IPS-15b (cell line): Measurements from ENCODE around the gene POU5F1.
"Not testable (repeated sequence)": the region's sequence is repeated elsewhere in the genome, so short reads cannot be mapped to it uniquely, and the experiment has no call there.

Experiments used
- H3K27me3 ChIP-seq: one replicate; pipeline ENCODE4 v1.6.1; 2013; ENCODE audit warnings: low read length; ENCODE audit not compliant: control insufficient read depth, insufficient read depth
- H3K36me3 ChIP-seq: one replicate; pipeline ENCODE4 v1.6.1; 2013; ENCODE audit warnings: low read length; ENCODE audit not compliant: control insufficient read depth, insufficient read depth
- H3K4me1 ChIP-seq: one replicate; pipeline ENCODE4 v1.6.1; 2013; ENCODE audit warnings: mild to moderate bottlenecking, low read length; ENCODE audit not compliant: control insufficient read depth, insufficient read depth
- H3K4me3 ChIP-seq: one replicate; pipeline ENCODE4 v1.5.1; 2013; ENCODE audit warnings: low read depth, low read length
- H3K9ac ChIP-seq: one replicate; pipeline ENCODE4 v1.6.1; 2013; ENCODE audit warnings: low read depth, mild to moderate bottlenecking, low read length
- H3K9me3 ChIP-seq: one replicate; pipeline ENCODE4 v1.6.1; 2013; ENCODE audit warnings: mild to moderate bottlenecking, low read length; ENCODE audit not compliant: control insufficient read depth, insufficient read depth

The POU5F1 gene

GRCh38 chr6:31202259-31203166, 32.0 kb upstream of the POU5F1 start:
- H3K9me3 ChIP-seq = no peaks in the 10 kb centered on the region
- H3K9ac ChIP-seq = no peak overlapping the region

GRCh38 chr6:31199105-31199452, 28.6 kb upstream of the POU5F1 start:
- not testable (repeated sequence) for H3K27me3 ChIP-seq, H3K36me3 ChIP-seq, H3K4me3 ChIP-seq, H3K9ac ChIP-seq, H3K9me3 ChIP-seq
- peaks cover 16% of the 10 kb centered on the region for H3K4me1 ChIP-seq

More at GRCh38 chr6:31202259-31203166, 32.0 kb upstream of the POU5F1 start:
- Histone ChIP-seq H3K27me3 (no peaks in the 10 kb centered on the region), H3K36me3 (no peaks in the 10 kb centered on the region), H3K4me3 (no peak overlapping the region), H3K4me1 (peaks cover 16% of the 10 kb centered on the region)

DNA sequence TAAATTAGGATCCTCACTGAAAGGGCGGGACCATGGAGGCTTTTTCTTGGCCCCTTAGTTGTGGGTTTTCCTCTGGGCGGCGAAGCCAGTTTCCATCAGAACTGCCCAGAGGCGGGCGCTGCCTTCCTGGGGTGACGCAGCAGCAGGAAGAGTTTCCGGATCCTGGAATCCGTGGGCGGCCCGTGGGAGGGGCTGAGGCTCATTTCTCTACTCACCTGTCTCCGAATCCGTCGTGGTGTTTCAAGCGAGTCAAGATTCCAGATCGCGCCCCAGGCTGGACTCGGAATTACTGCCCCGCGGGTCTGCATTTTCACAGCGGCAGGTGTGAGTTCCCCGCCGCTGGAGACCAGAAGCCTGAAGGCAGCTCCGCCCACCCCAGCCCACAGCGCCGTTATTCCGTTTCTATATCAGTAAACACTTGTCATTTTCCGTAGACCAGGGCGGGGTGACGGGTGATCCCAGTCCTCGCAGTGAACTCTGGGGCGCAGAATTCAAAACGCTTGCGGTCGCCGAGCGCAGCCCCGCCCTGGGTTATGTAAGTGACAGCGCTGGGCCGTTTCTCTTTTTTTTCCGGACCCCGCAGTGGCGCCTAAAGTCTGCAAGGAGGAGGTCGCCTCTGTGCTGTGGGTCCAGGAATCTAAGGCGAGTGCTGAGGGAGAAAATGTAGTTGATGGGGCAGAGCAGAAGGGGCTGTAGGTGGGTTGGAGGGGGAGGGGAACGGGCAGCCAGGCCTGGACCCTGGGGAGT, 27.2 kb upstream of the POU5F1 start:
- Histone ChIP-seq H3K4me1 (peaks cover 2% of the 10 kb centered on the region), H3K9ac (no peak overlapping the region), H3K4me3 (peak overlapping the region; percentile 71), H3K9me3 (no peaks in the 10 kb centered on the region), H3K36me3 (no peaks in the 10 kb centered on the region), H3K27me3 (no peaks in the 10 kb centered on the region)

DNA sequence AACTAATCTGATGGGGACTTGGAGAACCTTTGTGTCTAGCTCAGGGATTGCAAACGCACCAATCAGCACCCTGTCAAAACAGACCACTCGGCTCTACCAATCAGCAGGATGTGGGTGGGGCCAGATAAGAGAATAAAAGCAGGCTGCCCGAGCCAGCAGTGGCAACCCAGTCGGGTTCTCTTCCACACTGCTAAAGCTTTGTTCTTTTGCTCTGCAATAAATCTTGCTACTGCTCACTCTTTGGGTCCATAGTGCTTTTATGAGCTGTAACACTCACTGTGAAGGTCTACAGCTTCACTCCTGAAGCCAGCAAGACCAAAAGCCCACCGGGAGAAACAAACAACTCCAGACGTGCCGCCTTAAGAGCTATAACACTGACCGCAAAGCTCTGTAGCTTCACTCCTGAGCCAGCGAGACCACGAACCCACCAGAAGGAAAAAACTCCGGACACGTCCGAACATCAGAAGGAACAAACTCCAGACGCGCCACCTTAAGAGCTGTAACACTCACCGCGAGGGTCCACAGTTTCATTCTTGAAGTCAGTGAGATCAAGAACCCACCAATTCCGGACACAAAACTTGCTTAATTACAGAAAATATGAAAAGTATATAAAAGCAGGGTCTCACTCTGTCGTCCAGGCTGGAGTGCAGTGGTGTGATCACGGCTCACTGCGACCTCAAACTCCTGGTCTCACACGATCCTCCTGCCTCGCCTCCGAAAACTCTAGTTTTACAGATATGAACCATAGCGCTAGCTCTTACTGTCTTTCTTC, 26.0 kb upstream of the POU5F1 start:
- H3K4me1 ChIP-seq, H3K9me3 ChIP-seq, H3K9ac ChIP-seq, H3K36me3 ChIP-seq, H3K4me3 ChIP-seq, H3K27me3 ChIP-seq: not testable (repeated sequence)

GRCh38 chr6:31195308-31195979, 25.0 kb upstream of the POU5F1 start:
- not testable (repeated sequence) for H3K4me1 ChIP-seq, H3K9ac ChIP-seq, H3K36me3 ChIP-seq, H3K9me3 ChIP-seq, H3K27me3 ChIP-seq, H3K4me3 ChIP-seq

DNA sequence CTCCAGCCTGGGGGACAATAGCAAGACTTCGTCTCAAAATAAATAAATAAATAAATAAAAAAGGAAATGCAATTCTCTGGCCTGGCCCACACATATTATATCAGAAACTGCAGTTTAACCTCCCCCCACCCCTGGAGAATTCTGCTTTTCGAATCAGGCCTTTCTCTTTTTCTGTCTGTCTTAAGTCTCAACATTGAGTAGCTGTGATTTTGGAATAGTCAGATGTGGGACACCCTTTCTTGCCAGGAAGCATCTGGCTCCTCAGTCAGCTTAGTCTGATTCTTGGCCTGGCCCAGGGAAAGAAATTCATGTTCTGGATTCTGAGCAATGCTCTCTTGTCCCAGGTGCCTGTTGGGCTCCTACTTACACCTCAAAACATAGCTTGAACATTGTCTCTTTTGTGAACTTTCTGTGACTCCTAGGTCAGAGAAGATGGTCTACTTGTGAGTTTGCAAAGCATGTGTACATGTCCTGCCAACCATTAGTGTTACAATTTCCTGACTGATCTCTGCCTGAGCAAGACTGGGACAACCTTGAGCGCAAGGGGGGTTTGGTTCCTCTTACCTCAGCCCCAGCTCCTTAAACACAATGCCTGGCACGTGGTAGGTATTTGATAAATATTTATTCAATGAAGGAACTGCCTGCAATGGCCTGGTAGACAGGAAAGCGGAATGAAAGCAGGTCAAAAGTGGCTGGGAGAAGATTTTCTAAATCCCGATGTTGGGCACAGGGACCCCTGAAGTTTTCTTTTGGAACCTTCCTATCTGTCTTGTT, 23.8 kb upstream of the POU5F1 start:
- H3K4me3 ChIP-seq = no peak overlapping the region
- peaks cover 1% of the 10 kb centered on the region for H3K4me1 ChIP-seq
- no peaks in the 10 kb centered on the region for H3K36me3 ChIP-seq
- H3K9ac ChIP-seq = no peak overlapping the region
- H3K27me3 ChIP-seq = no peaks in the 10 kb centered on the region
- no peaks in the 10 kb centered on the region for H3K9me3 ChIP-seq

GRCh38 chr6:31193206-31193605, 22.7 kb upstream of the POU5F1 start:
- Histone ChIP-seq H3K4me3 (no peak overlapping the region), H3K9ac (no peak overlapping the region), H3K9me3 (no peaks in the 10 kb centered on the region), H3K36me3 (no peaks in the 10 kb centered on the region), H3K27me3 (no peaks in the 10 kb centered on the region), H3K4me1 (peaks cover 2% of the 10 kb centered on the region)

DNA sequence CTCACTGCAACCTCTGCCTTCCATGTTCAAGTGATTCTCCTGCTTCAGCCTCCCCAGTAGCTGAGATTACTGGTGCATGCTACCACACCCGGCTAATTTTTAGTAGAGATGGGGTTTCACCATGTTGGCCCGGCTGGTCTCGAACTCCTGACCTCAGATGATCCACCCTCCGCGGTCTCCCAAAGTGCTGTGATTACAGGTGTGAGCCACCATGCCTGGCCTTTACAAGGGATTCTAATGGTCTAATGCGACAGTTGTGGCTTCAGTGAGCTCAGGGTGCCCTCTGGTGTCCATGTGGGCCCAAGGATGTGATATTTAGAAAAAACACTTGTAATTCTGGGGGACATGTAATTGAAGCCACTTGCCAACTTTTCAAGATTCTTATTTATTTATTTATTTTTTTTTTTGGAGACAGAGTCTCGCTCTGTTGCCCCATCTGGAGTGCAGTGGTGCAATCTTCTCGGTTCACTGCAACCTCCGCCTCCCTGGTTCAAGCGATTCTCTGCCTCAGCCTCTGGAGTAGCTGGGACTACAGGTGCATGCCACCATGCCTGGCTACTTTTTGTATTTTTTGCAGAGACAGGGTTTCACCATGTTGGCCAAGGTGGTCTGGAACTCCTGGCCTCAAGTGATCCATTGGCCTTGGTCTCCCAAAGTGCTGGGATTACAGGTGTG, 22.1 kb upstream of the POU5F1 start:
- H3K4me3 ChIP-seq, H3K36me3 ChIP-seq, H3K27me3 ChIP-seq, H3K9me3 ChIP-seq, H3K9ac ChIP-seq, H3K4me1 ChIP-seq: not testable (repeated sequence)

DNA sequence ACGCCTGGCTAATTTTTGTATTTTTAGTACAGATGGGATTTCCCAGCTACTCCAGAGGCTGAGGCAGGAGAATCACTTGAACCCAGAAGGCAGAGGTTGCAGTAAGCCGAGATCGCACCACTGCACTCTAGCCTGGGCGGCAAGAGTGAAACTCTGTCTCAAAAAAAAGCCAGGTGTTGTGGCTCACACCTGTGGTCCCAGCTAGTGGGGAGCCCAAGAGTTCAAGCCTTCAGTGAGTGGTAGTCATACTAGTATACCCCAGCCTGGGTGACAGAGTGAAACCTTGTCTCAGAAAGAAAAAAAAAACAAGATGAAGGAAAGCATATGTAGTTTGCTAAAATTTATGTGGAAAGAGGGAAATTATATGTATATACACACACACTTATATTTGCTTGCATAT, 20.0 kb upstream of the POU5F1 start:
- H3K27me3 ChIP-seq = no peaks in the 10 kb centered on the region
- no peak overlapping the region for H3K4me3 ChIP-seq
- H3K9ac ChIP-seq = no peak overlapping the region
- H3K36me3 ChIP-seq = no peaks in the 10 kb centered on the region
- peaks cover 2% of the 10 kb centered on the region for H3K4me1 ChIP-seq
- H3K9me3 ChIP-seq = no peaks in the 10 kb centered on the region

GRCh38 chr6:31189223-31189622, 18.7 kb upstream of the POU5F1 start:
- not testable (repeated sequence) for H3K4me3 ChIP-seq, H3K36me3 ChIP-seq, H3K9me3 ChIP-seq, H3K4me1 ChIP-seq, H3K27me3 ChIP-seq, H3K9ac ChIP-seq
